Mucosa of stomach (tissue), 1 donor: ENCODE measurements around the gene MGMT.
A peak's percentile ranks its signal among the peaks of the same experiment; 100 is the strongest.

ENCODE experiments used
- H3K27me3 ChIP-seq: one replicate; pipeline ENCODE4 v1.7.0; 2013; ENCODE audit warnings: mild to moderate bottlenecking, low read length; ENCODE audit not compliant: control insufficient read depth, insufficient read depth
- H3K36me3 ChIP-seq: one replicate; pipeline ENCODE4 v1.7.0; 2013; ENCODE audit warnings: low read length; ENCODE audit not compliant: control insufficient read depth, insufficient read depth
- H3K4me1 ChIP-seq: one replicate; pipeline ENCODE4 v1.7.0; 2013; ENCODE audit warnings: mild to moderate bottlenecking, low read length; ENCODE audit not compliant: control insufficient read depth, insufficient read depth
- H3K4me3 ChIP-seq: one replicate; pipeline ENCODE4 v1.7.0; 2013; ENCODE audit warnings: low read length
- H3K9ac ChIP-seq: one replicate; pipeline ENCODE4 v1.7.0; 2013; ENCODE audit warnings: mild to moderate bottlenecking, low read length, moderate library complexity
- H3K9me3 ChIP-seq: one replicate; pipeline ENCODE4 v1.7.0; 2013; ENCODE audit warnings: mild to moderate bottlenecking, low read length, moderate library complexity; ENCODE audit not compliant: control insufficient read depth
- donor health status: Pancreatic carcinoma.

The MGMT gene

DNA sequence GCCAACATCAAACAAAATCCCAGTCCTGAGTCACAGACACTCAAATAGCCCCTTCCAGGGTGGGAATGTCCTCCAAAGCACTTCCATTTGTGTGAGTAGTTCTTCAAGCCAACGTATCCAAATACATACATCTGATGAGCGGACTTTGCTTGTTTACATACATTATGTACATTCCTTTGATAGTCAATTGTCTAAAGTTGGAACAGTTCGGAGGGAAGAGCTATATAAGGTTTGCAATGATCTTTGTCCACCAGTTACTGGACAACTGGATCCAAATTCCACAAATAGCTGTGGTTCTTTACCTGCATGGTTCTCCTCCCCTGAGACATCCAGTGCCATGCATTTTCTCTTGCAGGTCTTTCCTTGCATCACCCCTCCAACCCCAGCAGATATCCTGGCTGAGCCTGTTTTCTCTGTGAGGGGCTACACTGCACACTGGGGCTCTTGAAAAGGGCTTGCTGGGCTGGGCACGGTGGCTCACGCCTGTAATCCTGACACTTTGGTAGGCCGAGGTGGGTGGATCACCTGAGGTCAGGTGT, 4.7 kb upstream of the MGMT start:
- no peak overlapping the region for H3K9ac ChIP-seq
- H3K4me1 ChIP-seq: peaks cover 6% of the 10 kb centered on the region
- no peak overlapping the region for H3K4me3 ChIP-seq
- H3K9me3 ChIP-seq: no peaks in the 10 kb centered on the region
- H3K36me3 ChIP-seq: no peaks in the 10 kb centered on the region
- no peaks in the 10 kb centered on the region for H3K27me3 ChIP-seq

DNA sequence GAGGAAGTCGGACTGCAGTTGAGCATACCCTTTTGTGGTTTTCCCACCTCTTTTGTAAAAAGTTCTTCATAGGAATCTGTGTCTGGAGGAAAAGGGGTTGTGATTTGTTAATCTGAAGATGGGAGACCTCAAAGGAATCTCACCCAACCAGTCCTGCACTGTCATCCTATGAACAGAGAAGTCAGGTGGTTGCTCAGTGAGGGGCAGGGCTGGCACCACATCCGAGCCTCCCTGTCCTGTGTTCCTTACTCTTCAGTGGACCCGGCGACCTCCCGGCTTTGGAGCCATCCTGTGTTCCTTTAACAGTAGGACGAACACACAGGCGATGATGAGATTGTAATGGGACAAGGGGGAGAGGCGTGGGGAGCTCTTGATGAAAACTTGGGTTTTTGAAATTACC, 2.8 kb upstream of the MGMT start:
- Histone ChIP-seq H3K4me1 (peaks cover 6% of the 10 kb centered on the region), H3K9me3 (no peaks in the 10 kb centered on the region), H3K9ac (no peak overlapping the region), H3K36me3 (no peaks in the 10 kb centered on the region), H3K27me3 (no peaks in the 10 kb centered on the region), H3K4me3 (no peak overlapping the region)

DNA sequence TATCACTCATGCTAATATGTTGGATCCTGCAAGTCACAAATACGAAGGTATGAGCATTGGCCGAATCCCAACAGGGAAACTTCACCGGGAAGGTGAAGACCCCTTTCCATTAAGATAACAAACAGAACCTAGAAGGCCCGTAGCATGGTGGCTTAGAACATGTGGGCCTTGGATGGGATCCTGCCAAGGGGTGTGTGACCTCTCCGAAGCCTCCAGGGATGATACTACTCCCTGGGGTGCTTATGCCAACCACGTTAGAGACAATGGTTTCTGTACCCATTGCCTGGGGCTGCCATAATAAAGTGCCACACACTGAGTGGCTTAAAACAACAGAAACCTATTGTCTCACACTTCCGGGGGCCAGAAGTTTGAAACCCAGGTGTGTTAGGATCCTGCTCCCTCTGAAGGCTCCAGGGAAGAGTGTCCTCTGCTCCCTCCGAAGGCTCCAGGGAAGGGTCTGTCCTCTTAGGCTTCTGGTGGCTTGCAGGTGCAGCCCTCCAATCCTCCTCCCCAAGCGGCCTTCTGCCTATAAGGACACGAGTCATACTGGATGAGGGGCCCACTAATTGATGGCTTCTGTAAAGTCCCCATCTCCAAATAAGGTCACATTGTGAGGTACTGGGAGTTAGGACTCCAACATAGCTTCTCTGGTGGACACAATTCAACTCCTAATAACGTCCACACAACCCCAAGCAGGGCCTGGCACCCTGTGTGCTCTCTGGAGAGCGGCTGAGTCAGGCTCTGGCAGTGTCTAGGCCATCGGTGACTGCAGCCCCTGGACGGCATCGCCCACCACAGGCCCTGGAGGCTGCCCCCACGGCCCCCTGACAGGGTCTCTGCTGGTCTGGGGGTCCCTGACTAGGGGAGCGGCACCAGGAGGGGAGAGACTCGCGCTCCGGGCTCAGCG, 992 bp upstream of the MGMT start:
- H3K9me3 ChIP-seq: no peaks in the 10 kb centered on the region
- peaks cover 6% of the 10 kb centered on the region for H3K4me1 ChIP-seq
- H3K36me3 ChIP-seq: no peaks in the 10 kb centered on the region
- H3K9ac ChIP-seq: peak overlapping the region; percentile 63
- no peaks in the 10 kb centered on the region for H3K27me3 ChIP-seq
- peak overlapping the region; percentile 25 for H3K4me3 ChIP-seq

DNA sequence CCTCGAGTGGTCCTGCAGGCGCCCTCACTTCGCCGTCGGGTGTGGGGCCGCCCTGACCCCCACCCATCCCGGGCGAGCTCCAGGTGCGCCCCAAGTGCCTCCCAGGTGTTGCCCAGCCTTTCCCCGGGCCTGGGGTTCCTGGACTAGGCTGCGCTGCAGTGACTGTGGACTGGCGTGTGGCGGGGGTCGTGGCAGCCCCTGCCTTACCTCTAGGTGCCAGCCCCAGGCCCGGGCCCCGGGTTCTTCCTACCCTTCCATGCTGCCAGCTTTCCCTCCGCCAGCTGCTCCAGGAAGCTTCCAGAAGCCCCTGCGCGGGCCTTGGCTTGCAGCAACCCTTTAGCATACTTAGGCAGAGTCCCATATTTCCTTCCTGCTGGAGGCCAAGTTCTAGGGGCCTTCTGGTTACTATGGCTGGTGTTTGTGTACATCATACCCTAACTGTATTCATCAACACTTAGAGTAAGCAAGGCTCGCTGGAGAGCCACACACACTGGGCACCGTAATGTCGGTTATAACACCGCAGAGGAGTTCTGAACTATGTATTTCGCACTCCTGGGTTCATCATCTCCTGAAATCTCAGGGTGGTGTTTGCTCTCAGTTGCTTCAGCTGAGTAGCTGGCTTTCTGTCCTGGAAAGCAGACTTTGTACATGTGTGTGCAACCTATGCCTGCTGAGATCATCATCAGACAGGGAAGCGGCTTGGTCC, 471 bp downstream of the MGMT start:
- no peaks in the 10 kb centered on the region for H3K27me3 ChIP-seq
- no peaks in the 10 kb centered on the region for H3K9me3 ChIP-seq
- peak overlapping the region; percentile 15 for H3K4me3 ChIP-seq
- peak overlapping the region; percentile 78 for H3K9ac ChIP-seq
- no peaks in the 10 kb centered on the region for H3K36me3 ChIP-seq
- H3K4me1 ChIP-seq: peaks cover 6% of the 10 kb centered on the region

DNA sequence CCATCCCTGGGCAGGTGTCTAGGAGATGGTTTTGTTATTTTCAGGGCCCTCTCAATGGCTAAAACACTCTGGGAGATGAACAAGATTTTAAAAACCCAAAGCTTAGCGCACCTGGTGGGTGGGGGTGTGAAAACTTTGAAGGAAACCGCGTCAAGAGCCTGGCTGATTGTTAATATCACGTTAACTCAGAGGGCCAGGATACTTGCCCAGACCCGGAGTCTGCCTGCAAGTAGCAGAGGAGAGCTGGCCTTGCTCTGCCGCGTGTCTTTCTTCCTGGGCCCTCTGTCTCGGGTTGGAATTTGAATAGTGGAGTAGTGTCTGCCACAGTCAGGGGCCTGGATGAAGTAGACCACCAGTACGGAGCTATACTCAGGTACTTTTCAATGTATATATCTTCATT, 1.1 kb downstream of the MGMT start:
- Histone ChIP-seq H3K4me1 (peaks cover 6% of the 10 kb centered on the region), H3K4me3 (peak overlapping the region; percentile 15), H3K9ac (no peak overlapping the region)

DNA sequence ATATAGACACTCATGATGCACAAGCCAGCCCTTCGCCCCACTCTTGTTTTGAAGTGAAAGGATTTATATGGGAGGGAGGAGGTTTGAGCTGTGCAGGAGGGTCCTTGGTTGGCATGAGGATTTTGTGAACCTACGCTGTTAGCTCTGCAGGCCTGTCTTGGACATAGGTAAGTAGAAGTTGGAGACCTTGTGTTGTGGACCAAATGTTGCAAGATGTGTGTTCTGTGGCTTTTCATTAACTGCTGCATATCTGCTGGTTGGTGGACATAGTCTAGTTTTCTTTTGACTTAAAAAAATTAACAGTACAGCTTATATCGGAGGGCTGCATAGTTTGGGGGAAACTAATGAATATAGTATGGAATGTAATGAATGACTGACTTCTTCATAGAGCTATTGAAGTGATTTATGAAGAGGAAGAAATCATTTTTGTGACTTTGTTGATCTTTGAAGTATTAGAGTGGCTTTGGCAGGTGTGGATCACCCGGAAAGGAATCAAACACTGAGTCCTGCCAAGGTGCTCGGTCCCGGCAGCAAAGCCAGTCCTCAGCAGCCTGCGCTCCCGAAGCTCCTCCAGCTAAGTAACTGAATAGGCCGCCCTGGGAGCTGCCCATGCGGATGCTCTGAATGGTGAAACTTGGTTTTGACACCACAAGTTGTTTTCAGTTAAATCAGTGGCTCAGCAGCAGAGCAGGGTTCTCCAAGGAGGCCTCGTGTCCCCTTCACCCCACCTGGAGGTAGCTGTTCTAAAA, 3.2 kb downstream of the MGMT start:
- Histone ChIP-seq H3K4me1 (peaks cover 6% of the 10 kb centered on the region), H3K4me3 (no peak overlapping the region), H3K9me3 (no peaks in the 10 kb centered on the region), H3K36me3 (no peaks in the 10 kb centered on the region), H3K9ac (no peak overlapping the region), H3K27me3 (no peaks in the 10 kb centered on the region)

More for the DNA sequence above, 1.1 kb downstream of the MGMT start:
- Histone ChIP-seq H3K9me3 (no peaks in the 10 kb centered on the region), H3K27me3 (no peaks in the 10 kb centered on the region), H3K36me3 (no peaks in the 10 kb centered on the region)

DNA sequence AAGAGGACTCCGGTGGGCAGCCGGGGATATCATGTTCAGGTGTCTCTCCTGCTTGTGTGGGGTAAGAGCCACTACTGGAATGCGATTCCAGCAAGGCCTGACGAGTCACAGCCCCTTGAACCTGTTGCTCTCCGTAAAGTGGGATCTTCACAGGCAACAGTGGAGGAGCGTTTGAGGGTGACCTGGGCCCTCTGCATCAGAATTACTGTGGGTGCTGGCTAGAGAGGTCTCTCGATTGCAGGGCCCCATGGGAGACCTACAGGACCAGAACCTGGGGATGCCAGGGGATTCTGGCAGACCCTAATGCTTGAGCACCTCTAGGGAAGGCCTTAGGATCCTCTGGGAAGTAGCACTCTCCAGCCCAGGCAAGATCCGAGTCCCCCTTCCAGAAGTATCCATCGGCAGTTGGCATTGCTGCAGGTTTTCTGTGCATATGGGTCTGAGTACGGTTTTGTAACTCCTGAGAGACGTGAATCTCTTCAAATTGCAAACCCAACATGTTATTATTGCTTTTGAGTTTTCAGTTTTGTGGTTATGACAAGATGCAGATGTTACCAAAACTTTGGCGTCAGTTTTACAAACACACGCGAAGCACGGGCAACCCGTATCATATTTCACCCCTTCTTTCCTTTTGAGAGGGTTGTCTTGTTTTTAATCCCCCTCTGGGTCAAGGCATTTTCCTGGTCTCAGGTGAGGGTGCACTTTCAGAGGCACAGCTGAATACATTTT, 4.6 kb downstream of the MGMT start:
- Histone ChIP-seq H3K36me3 (no peaks in the 10 kb centered on the region), H3K27me3 (no peaks in the 10 kb centered on the region), H3K9ac (no peak overlapping the region), H3K4me3 (no peak overlapping the region), H3K9me3 (no peaks in the 10 kb centered on the region), H3K4me1 (peaks cover under 1% of the 10 kb centered on the region)

DNA sequence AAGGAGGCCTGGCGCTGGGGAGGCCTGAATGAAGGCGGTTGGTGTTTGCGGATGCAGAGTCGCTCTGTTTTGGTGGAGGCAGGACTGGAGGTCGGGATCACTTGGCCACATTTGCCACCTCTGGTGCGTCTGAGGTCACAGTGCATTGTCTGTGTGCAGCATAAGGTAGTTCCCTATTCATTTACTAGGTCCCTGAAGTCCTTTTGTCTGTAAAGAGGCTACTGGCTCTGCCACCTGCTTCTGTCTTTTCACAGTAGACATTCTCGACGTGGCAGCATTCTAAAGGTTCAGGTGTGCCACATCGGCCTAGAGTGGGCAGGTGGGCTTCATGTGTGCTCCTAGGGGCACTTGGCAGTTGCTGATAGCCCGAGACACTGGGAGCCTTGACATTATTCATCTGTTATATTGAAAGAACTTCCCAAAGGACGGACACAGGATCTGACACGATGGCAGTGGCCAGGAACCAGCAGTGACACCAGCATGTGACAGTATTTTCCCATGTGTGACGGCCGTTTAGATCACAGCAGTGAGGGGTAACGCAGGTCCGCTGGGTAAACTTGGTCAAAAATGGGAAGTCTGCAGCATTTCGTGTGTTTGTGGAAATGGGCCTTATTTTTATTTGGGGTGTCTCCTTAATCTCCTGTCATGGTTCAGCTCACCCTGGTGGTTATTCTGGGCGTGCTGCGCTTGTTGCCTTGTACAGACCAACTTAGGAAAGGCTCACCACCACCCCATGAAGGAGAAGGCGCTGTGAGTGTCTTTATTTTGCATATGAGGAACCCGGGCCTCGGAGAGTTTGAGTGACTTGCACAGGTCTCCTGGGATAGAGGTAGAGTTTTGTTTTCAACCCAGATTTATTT, 5.9 kb downstream of the MGMT start:
- H3K4me3 ChIP-seq: no peak overlapping the region
- H3K36me3 ChIP-seq: no peaks in the 10 kb centered on the region

DNA sequence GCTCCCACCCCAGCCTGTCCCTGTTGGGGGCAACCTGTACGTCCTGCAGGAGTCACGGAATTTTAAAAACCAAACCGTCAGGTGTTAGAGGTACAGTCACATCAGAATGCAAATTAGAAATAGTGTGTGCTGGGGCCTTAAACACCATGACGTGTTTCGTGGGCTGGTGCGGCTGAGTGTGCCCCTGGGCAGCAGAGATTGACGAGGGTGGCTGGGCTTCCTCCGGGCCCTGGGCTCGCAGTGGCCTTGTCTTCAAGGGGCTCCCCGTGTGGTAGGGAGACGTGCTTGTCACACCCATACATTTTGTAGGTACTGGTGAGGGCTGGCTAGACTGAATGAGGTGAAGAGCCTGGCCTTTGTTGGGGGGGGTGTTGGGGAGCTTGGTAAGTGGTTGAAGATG, 7.6 kb downstream of the MGMT start:
- Histone ChIP-seq H3K9ac (no peak overlapping the region), H3K4me3 (no peak overlapping the region), H3K9me3 (no peaks in the 10 kb centered on the region), H3K36me3 (no peaks in the 10 kb centered on the region), H3K4me1 (no peaks in the 10 kb centered on the region), H3K27me3 (no peaks in the 10 kb centered on the region)

More for the DNA sequence above, 5.9 kb downstream of the MGMT start:
- H3K4me1 ChIP-seq: no peaks in the 10 kb centered on the region
- no peak overlapping the region for H3K9ac ChIP-seq
- H3K9me3 ChIP-seq: no peaks in the 10 kb centered on the region
- H3K27me3 ChIP-seq: no peaks in the 10 kb centered on the region

DNA sequence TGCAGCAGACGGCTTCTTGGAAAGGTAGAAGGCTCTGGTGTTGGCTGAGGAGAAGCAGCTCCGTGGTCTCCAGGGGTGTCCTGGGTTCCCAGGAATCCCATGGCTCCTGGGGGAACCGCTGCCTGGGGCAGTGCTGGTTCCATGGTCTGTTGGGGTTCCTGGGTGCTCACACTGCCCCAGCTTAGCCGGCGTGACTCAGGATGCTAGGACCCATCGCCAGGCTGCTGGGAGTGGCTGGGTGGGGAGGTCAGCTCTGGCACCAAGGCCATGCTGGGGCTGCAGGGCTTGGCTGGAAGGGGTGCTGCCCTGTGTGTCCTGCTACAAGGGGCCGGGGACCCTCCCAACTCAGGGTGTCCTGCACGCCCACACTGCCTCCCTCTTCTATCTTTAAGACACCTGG, 9.4 kb downstream of the MGMT start:
- Histone ChIP-seq H3K4me1 (no peaks in the 10 kb centered on the region), H3K9me3 (no peaks in the 10 kb centered on the region), H3K4me3 (no peak overlapping the region), H3K36me3 (no peaks in the 10 kb centered on the region), H3K9ac (no peak overlapping the region), H3K27me3 (no peaks in the 10 kb centered on the region)

DNA sequence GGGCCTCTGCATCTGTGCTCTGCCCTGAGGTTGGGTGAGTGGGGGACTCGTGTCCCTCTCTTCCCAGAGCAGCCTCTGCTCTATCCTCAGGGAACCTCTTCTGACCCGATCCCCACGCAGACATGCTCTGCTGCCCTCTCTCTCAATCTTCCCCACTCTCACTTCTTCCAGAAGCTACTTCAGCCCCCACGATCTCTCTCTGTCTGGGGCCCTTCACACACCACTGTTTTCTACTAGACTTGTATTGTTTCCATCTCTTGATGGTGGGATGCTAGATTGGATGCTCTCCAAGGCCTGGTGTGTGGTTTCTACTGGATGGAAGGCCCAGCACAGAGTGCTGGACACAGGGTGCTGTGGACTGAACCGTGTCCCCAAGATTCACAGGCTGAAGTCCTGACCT, 10.0 kb downstream of the MGMT start:
- Histone ChIP-seq H3K27me3 (no peaks in the 10 kb centered on the region), H3K9ac (no peak overlapping the region), H3K36me3 (no peaks in the 10 kb centered on the region), H3K9me3 (no peaks in the 10 kb centered on the region), H3K4me1 (no peaks in the 10 kb centered on the region), H3K4me3 (no peak overlapping the region)
